OCI-LY7 (cell line): Measurements from ENCODE around the gene ZMIZ1. TPM values are rescaled to one million over a fixed set of nuclear protein-coding genes. Genes with fewer than 3 reads are reported as not detected.

ENCODE experiments used
- BruUV-seq: library from RNA; stranded (reverse); fragments of 400-500 nt; replicated peaks from 2 replicates; lab custom pipeline; 2021; lab: Mats Ljungman, UMichigan
- CTCF ChIA-PET: fragments of 300-600 bp; sonication (Branson Sonifier 250); formaldehyde crosslinking; loops from one replicate; lab custom pipeline; 2022; ENCODE audit warnings: antibody characterized with exemption; ENCODE audit not compliant: unreplicated experiment; lab: Charles Lee
- POLR2A ChIA-PET: fragments of 300-600 bp; sonication (Branson Sonifier 250); formaldehyde crosslinking; loops from one replicate; lab custom pipeline; 2022; ENCODE audit warnings: antibody characterized with exemption; lab: Charles Lee
- DNase-seq: peaks from one replicate; pipeline ENCODE4 v3.0.0-alpha.2; 2015; ENCODE audit warnings: low spot score
- H2AFZ ChIP-seq: fragments of 200-600 bp; sonication (generic), shearing (Covaris generic); 2 replicates; pipeline ENCODE4 v1.6.1; 2014; ENCODE audit warnings: mild to moderate bottlenecking, antibody characterized with exemption, low read length, moderate library complexity
- H3K27ac ChIP-seq: fragments of 200-600 bp; sonication (generic); 2 replicates; pipeline ENCODE4 v1.5.1; 2014; ENCODE audit warnings: mixed run types, low read depth, mild to moderate bottlenecking, moderate library complexity, low read length, inconsistent platforms; ENCODE audit not compliant: poor library complexity, severe bottlenecking
- H3K36me3 ChIP-seq: fragments of 200-600 bp; sonication (generic); 2 replicates; pipeline ENCODE4 v1.6.1; 2014; ENCODE audit warnings: mild to moderate bottlenecking, antibody characterized with exemption, low read length, moderate library complexity, mixed read lengths; ENCODE audit not compliant: insufficient read depth
- H3K4me1 ChIP-seq: fragments of 200-600 bp; sonication (generic); 2 replicates; pipeline ENCODE4 v1.5.1; 2014; ENCODE audit warnings: mild to moderate bottlenecking, low read length; ENCODE audit not compliant: insufficient read depth, poor library complexity, severe bottlenecking
- H3K4me2 ChIP-seq: fragments of 200-600 bp; sonication (generic); 2 replicates; pipeline ENCODE4 v1.6.1; 2014; ENCODE audit warnings: mild to moderate bottlenecking, low read length
- H3K4me3 ChIP-seq: fragments of 200-600 bp; sonication (generic); 2 replicates; pipeline ENCODE4 v1.5.1; 2014; ENCODE audit warnings: mild to moderate bottlenecking, low read depth, low read length; ENCODE audit not compliant: poor library complexity, severe bottlenecking
- H3K79me2 ChIP-seq: fragments of 200-600 bp; sonication (generic); 2 replicates; pipeline ENCODE4 v1.6.1; 2016; ENCODE audit warnings: low read depth, mild to moderate bottlenecking, low read length, moderate library complexity, mixed read lengths; ENCODE audit not compliant: insufficient read depth
- H3K9me2 ChIP-seq: fragments of 200-600 bp; sonication (generic); 2 replicates; pipeline ENCODE4 v1.6.1; 2016; ENCODE audit warnings: mild to moderate bottlenecking, low read length, mixed read lengths; ENCODE audit not compliant: insufficient read depth
- H3K9me3 ChIP-seq: fragments of 200-600 bp; sonication (generic); 2 replicates; pipeline ENCODE4 v1.6.1; 2014; ENCODE audit warnings: mild to moderate bottlenecking, mixed run types, low read length, mixed read lengths
- H4K20me1 ChIP-seq: fragments of 200-600 bp; sonication (generic); 2 replicates; pipeline ENCODE4 v1.6.1; 2014; ENCODE audit warnings: mild to moderate bottlenecking, antibody characterized with exemption, low read length, moderate library complexity, mixed read lengths; ENCODE audit not compliant: insufficient read depth
- EZH2phosphoT487 ChIP-seq: fragments of 200-600 bp; sonication (generic); IDR thresholded peaks from 2 replicates; pipeline ENCODE4 v1.6.1; 2018; ENCODE audit warnings: low read depth, borderline replicate concordance, mild to moderate bottlenecking, mixed run types, antibody characterized with exemption, low read length, moderate library complexity, mixed read lengths
- intact Hi-C: fragments of 100-400 bp; cut with micrococcal nuclease; formaldehyde crosslinking; loops from one replicate; pipeline ENCODE4 v1.10.0; 2022; ENCODE audit not compliant: unreplicated experiment
- total RNA-seq, 2 experiments: library from RNA; depleted of rRNA in 1 of 2; stranded (reverse); fragments of >200 nt in 1 of 2; shearing (Covaris generic) in 1 of 2; gene quantifications; 2 replicates each; pipeline ENCODE4 v1.2.3, GENCODE V29; 2014 to 2022
- TF ChIP-seq, protein P1 (sequence below): fragments of 200-600 bp; sonication (generic); conservative IDR thresholded peaks from 2 replicates; pipeline ENCODE4 v1.5.1; 2014; ENCODE audit warnings: mild to moderate bottlenecking, antibody characterized with exemption, low read length, moderate library complexity, mixed read lengths

The ZMIZ1 gene
- total RNA-seq, 2 experiments from 2014 or later: 20.4 to 66.9 TPM

DNA sequence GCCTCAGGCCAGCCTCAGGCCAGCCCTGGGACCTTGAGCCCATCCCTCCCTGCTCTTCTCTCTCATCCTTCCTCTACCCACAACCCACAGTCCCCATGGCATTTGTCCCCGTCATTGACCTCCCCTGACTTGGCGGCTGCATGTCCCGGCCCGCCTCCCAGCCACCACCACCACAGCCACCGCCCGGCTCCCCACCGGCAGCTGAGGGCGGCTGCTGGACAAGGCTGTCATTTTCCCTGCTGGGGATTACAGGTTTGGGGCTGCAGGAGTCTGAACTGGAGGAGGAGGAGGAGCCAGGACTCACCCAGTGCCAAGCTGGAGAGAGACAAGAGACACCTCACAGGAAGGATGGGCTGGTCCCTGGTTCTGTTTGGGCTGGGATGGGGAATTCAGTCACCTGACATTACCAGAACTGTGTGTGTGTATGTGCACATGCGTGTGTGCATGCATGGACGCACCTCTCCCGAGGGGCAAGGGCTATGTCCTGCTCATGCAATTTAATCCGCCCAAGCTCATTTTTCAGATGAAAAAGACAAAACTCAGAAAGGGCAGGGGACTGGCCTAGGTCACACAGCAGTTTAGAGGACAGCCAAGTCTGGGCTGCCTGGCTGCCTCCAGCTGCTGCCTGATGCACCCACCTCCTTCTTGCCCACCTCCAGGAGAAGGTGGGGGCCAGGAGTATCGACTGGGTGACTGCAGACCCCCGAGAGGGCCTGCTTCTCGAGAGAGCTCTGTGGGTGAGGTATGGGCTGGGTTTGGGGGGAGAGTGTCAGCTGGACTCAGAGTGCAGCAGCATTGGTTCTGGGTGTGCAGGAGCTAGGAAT is 113.1 kb downstream of the ZMIZ1 start:
- H2AFZ ChIP-seq: no peak overlapping the region
- no peaks in the 10 kb centered on the region for H3K9me3 ChIP-seq
- H3K4me3 ChIP-seq: no peak overlapping the region
- no peak overlapping the region for H3K27ac ChIP-seq
- H4K20me1 ChIP-seq: no peaks in the 10 kb centered on the region
- ChIA-PET CTCF (no interaction called here), POLR2A (no interaction called here)
- H3K4me2 ChIP-seq: no peak overlapping the region
- no TSS peak for BruUV-seq
- H3K79me2 ChIP-seq: no peaks in the 10 kb centered on the region
- peaks cover 19% of the 10 kb centered on the region for H3K4me1 ChIP-seq
- H3K36me3 ChIP-seq: no peaks in the 10 kb centered on the region
- no peak for TF ChIP-seq EZH2phosphoT487
- TF ChIP-seq, protein P1, sequence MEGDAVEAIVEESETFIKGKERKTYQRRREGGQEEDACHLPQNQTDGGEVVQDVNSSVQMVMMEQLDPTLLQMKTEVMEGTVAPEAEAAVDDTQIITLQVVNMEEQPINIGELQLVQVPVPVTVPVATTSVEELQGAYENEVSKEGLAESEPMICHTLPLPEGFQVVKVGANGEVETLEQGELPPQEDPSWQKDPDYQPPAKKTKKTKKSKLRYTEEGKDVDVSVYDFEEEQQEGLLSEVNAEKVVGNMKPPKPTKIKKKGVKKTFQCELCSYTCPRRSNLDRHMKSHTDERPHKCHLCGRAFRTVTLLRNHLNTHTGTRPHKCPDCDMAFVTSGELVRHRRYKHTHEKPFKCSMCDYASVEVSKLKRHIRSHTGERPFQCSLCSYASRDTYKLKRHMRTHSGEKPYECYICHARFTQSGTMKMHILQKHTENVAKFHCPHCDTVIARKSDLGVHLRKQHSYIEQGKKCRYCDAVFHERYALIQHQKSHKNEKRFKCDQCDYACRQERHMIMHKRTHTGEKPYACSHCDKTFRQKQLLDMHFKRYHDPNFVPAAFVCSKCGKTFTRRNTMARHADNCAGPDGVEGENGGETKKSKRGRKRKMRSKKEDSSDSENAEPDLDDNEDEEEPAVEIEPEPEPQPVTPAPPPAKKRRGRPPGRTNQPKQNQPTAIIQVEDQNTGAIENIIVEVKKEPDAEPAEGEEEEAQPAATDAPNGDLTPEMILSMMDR: no peak
- DNase-seq: no peak
- intact Hi-C loops: no loop called here
- no peaks in the 10 kb centered on the region for H3K9me2 ChIP-seq

DNA sequence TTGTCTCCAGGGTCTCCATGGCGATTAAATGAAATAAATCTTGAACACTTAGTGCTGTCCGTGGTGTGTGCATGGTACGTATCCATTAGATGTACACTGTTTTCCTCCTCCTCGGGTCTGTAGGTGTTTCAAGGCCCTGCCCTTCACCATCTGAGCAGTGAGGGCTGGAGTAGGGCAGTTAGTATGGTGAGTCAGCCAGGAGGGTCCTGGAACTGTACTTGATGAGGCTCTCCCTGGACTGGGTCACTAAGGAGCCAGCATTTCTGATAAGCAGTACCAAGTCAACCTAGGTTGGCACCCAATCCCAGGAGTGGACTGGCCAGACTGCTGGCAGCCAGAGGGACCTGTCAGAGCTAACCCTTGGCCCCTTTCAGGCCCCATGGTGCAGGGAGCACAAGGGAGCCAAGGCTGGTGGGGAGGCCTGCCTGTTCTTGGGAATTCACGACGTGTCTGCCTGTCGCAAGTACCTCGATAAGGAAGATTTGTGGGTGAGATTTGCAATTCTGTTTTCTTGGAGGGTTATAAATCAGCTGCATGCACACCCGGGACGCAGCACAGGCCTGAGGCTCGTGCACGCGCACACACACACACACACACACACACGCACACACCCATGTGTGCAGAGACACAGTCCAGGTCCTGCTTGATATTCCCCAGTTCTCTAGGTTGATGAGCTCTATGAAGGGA is 114.2 kb downstream of the ZMIZ1 start:
- intact Hi-C loops: no loop called here
- TF ChIP-seq, protein P1: no peak
- TF ChIP-seq EZH2phosphoT487: no peak
- no peaks in the 10 kb centered on the region for H3K9me2 ChIP-seq
- H3K4me1 ChIP-seq: peaks cover 13% of the 10 kb centered on the region
- H4K20me1 ChIP-seq: no peaks in the 10 kb centered on the region
- H3K9me3 ChIP-seq: no peaks in the 10 kb centered on the region
- BruUV-seq: no TSS peak
- H3K27ac ChIP-seq: no peak overlapping the region
- H3K4me3 ChIP-seq: no peak overlapping the region
- H3K79me2 ChIP-seq: no peaks in the 10 kb centered on the region
- DNase-seq: no peak
- POLR2A ChIA-PET: interaction anchor here (0.6 to 0.9 kb wide), 3 partner anchors 92 to 1108 kb away, joined by 3 read pairs; no protein-coding TSS in a partner anchor
- CTCF ChIA-PET: no interaction called here
- H3K4me2 ChIP-seq: no peak overlapping the region
- no peak overlapping the region for H2AFZ ChIP-seq
- no peaks in the 10 kb centered on the region for H3K36me3 ChIP-seq
